Activated CD4-positive, alpha-beta T cell treated with anti-CD3 and anti-CD28 coated beads, Interleukin-2, amount 50 U/mL, for 16 hours (primary cell): ENCODE data around the gene AP1S3.

ENCODE experiments used
- DNase-seq: peaks from one replicate; pipeline ENCODE4 v3.0.0-alpha.2; 2020

AP1S3 gene

DNA sequence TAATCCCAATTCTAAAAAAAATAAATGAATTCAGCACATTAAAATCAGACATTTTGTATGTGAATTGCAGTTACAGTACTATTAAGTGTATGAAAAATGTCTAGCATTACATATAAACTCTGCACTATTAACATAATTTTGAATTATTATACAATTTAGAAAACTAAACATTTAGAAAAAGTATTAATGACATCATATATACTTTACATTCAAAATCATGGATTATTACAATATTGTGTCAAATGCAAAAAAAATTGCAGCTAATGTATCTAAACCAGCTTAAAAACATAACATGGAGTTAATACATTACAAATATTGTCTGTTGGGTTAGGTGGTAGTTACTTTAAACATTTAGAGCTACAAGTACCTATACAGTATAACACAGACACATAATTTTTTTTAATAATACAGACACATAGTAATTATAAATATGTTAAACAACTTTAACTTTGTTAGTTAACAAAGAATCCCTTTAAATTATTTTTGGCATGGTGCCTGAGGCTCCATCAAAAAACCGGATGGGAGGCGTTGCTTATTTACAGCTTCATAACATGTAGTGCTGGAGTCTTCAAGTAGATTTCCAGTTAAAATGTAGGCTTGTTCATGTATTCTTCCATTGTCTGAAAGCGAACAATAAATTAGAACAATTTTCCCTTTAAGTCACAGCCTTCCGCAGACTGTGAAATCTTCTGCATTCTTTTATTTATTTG, 79.1 kb downstream of the AP1S3 start:
- no peak for DNase-seq

DNA sequence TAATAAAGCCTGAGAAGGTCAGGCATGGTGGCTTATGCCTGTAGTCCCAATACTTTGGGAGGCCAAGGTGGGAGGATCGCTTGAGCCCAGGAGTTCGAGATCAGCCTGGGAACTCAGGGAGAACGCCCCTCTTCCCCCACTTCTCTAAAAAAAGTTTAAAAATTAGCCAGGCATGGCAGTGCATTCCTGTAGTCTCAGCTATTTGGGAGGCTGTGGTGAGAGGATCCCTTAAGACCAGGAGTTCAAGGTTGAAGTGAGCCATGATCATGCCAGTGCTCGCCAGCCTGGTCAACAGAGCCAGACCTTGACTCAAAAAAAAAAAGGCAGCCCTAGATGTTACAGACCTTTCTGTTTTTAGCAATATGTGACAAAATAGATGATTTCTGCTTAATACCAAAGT, 83.4 kb downstream of the AP1S3 start:
- no peak for DNase-seq

DNA sequence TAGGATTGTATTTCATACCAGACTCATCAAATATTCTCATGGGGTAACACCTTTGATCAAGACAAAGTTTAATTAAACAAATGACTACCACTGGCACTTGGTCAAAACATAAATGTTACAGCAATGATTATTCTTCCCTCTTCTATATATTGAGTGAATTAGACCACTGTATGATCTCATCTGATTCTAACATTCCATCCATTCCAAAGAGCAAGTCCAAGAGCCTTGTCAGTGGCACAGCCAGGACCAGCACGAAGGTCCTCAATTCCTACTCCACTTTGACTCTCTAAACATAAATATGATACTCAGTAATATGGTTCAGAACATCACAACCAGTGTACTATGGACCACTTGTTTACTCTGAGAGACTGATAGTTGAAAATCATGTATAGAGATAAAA, 86.4 kb downstream of the AP1S3 start:
- no peak for DNase-seq

DNA sequence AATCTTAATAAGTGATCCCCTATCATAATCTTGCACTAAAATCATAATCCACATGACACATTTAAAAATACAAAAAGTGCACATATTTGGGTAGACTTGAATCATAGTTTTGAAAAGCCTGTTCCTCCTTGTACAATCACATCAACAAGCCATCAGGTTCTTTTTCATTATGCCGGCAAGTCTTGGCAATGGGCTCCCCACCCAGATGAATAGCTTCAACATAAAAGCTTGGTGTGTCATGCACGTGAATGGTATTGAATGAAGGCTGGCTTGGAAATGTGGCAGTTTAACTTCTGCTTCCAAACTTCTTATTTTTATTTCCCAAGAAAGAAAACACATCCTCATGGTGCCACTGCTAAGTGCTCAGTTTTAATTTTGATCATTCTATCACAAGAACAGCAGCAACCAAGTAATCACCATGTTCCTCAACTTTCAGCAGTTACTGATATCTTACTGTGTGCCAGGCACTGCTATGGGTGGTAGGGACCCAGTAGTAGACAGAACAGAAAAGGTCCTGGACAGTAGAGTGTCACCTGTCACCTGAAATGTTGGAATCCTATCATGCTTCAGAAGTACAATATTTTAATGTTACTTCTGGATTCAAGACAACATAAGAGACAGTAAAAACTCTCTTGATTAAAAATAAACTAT, 89.9 kb downstream of the AP1S3 start:
- DNase-seq = no peak

DNA sequence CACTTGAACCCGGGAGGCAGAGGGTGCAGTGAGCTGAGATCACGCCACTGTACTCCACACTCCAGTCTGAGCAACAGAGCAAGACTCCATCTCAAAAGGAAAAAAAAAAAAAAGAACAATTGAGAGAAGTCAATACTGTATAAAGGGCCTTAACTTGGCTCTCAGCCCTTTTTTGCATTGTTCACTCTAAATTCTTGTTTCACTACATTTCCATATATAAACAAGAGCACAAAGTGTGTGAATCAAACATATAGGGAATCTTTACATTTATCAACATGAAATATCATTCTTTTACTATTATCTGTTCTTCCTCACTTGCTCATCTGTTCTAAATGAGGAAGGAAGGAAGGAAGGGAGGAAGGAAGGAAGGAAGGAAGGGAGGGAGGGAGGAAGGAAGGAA, 90.8 kb downstream of the AP1S3 start:
- DNase-seq = no peak

DNA sequence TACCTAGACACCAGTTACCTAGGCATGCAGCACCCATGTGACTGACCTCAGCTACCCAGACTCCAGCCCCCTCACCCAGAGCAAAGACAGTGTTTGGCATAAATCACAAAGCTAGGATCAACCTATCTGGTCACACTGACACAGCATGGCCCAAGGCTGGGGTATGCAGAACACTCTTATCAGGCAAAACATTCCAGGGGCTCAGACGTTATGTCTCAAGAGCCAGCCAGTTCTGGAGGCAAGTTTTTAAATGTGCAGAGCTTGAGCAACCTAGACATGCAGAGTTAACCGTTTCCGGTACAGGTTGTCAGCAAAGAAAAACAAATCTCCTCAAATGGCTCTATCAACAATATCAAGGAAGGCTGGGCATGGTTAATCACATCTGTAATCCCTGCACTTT, 92.8 kb downstream of the AP1S3 start:
- DNase-seq = no peak

DNA sequence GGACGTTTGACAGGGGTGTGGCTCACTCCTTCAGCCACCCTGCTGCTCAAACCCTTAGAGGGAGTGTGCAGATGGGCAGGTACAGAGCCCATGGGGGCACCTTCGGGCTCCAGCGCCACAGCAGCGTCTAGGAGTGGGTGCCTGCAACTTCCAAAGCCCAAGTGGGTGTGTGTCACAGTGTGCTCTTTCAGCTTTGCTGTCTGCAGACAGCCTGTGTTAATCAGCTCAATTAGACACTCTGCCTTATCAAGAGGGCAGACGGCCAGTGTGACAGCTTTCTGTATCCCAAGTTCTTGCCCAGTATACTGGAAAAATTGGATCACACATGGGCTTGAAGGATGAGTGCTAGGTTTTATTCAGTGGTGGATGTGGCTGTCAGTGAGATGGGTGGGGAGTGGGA, 96.7 kb downstream of the AP1S3 start:
- DNase-seq = no peak

DNA sequence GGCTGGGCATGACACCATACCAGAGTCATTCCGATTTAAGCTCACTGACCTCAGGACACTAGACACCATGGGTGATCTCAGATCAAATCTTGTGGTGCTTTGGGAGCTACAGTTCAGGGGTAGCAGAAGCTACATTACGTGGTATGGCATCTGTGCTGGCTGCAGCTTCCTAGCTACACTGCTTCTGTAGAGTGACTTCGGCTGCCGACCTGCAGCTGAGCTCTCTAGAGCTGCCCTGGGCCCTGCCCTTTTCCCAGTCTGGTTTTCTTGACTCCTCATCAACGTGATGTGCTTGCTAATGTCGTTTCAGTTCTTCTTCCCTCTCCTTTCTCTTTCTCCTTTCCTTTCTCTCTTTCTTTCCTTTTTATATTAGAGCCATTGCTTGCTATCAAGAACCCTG, 100.2 kb downstream of the AP1S3 start:
- no peak for DNase-seq

DNA sequence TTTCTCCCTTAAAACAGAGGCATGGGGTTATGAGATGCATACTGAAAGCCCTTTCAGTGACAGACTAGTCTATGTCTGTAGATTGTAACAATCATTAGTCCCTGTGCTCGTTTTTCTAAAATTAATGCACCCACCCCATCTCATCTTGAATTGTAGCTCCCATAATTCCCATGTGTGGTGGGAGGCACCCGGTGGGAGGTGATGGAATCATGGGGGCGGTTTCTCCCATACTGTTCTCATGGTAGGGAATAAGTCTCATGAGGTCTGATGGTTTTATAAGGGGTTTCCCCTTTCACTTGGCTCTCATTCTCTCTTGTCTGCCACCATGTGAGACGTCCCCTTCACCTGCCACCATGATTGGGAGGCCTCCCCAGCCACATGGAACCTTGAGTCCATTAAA, 100.9 kb downstream of the AP1S3 start:
- DNase-seq = no peak

DNA sequence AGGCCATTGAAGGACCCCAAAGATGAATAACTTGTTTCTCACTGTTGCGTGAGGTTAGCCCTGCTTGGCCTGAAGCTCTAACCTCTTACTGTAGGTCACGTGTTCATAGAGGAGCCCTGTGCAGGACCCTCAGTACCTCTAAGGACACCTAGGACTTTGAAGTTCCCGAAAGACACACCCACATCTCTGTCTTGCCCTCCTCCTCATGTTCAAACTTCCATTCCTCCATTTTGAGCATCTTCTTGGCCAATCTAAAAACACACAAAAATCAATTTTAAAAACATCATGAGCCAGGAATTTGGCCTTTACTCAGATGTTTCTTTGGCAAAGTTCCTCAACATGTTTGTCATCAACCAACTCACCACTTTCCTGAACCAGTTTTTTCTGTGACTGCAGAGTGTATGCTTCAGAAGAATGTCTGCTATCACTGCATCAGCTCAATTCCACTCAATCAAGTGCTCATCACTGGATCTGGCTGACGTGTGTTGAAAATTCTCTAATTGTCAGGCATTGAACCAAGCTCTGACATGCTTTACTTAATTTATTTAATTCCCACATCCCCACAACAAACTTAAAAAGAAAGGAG, 101.6 kb downstream of the AP1S3 start:
- no peak for DNase-seq

DNA sequence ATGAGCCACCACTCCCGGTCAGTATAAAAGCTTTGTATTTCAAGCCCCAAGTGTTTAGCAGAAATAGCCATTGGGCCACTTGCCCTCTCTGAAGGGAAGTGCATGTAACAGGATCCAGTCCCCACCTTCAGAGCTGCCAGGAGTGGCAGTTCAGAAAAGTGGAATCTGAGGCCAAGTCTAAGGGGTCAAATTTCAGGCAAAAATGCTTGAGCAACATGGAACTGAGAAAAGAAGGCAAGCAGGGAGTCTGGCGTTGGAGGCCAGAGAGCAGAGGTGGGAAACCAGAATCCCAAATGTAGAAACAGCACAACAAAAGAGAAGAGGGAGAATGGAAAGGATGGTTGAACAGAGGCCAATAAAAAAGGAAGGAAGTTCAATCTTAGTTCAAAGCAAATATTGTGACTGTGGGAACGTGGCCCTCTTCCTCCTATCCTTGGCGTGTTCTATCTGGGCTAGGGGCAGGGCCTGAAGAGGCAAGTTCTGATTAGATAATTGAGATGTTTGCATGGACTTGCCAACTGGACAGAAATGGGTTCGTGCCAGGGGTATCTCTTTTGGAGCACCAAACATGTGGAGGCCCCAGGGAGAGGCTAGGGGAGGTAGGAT, 102.2 kb downstream of the AP1S3 start:
- DNase-seq = no peak

DNA sequence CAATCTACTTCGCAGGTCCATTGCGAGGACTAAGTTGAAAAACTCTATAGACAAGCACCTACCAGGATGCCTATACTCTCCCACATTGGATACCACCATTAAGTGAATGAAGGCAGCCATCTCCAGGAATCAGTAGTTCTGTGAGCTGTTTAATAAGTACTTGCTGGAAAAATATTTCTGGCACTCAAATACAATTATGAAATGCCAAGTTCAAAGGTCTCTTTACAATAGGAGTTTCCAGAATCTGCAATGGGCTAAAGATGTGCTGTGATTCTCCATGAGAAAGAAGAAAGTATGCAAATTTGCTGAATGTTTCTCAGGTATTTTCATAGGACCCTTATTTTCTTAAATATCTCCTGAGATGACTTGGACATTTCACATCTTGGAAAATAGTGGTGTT, 103.0 kb downstream of the AP1S3 start:
- DNase-seq = no peak

DNA sequence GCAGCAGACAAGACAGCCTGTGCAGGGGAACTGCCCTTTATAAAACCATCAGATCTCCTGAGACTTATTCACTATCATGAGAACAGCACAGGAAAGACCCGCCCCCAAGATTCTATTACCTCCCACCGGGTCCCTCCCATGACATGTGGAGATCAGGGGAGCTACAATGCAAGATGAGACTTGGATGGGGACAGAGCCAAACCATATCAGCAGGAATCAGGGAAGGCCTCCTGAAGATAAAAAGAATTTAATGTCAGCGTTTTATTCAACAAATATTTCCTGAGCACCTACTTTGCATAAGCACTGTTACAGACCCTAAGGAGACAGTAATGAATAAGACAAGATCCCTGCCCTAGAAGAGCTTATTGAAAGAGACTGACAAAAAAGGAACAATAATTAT, 105.0 kb downstream of the AP1S3 start:
- no peak for DNase-seq

DNA sequence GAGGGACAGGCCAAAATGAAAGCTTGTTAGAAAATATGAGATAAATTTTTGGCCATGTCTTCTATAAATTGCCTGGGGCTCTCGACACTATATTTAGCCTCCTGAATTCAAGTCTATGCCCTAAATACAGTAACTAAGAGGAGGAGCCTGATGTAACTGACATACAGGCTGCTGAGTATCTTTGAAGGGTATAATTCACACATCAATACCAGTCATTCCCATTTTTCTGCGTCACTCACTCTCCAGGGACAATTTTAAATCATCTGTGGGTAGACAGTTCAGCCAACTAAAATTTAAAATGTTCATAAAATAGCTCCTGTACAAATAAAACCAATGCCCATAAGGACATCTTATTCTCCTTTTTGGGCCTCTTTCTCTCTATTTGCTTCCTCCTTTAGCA, 105.9 kb downstream of the AP1S3 start:
- no peak for DNase-seq

DNA sequence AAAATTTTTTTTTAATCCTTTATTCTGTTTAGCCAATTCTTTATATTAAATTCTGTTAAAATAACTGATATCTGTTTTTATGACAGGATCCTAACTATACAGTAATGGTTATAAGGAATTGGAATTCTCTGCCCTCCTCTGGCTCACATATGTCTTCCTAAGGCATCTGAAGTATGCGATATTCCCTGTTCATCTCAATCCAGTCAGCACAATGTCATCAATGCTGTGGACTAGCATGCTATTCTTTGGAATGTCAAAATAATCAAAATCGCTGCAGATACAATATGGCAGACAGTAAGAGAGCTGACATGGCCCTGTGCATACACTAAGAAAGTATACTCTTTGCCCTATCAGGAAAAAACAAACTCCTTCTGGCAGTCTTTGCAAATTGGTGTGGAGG, 107.6 kb downstream of the AP1S3 start:
- DNase-seq = no peak

DNA sequence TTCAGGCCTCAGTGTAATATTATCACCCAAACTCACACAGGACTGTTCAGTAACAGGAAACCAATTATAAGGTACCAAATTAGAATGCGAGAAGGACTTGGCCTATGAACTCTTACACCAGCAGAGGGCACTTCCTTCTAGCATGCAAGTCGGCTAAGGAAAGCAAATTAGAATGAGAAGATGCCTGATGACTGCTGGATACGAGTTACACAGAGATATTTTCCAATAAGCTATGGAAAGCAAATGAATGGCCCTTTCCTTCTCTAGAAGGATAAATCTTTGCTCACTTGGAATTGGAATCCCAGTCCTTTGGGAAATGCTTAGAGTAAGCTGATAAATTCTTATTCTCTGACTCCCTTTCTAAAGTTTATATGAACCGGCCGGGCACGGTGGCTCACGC, 109.8 kb downstream of the AP1S3 start:
- peak; percentile 55 for DNase-seq

DNA sequence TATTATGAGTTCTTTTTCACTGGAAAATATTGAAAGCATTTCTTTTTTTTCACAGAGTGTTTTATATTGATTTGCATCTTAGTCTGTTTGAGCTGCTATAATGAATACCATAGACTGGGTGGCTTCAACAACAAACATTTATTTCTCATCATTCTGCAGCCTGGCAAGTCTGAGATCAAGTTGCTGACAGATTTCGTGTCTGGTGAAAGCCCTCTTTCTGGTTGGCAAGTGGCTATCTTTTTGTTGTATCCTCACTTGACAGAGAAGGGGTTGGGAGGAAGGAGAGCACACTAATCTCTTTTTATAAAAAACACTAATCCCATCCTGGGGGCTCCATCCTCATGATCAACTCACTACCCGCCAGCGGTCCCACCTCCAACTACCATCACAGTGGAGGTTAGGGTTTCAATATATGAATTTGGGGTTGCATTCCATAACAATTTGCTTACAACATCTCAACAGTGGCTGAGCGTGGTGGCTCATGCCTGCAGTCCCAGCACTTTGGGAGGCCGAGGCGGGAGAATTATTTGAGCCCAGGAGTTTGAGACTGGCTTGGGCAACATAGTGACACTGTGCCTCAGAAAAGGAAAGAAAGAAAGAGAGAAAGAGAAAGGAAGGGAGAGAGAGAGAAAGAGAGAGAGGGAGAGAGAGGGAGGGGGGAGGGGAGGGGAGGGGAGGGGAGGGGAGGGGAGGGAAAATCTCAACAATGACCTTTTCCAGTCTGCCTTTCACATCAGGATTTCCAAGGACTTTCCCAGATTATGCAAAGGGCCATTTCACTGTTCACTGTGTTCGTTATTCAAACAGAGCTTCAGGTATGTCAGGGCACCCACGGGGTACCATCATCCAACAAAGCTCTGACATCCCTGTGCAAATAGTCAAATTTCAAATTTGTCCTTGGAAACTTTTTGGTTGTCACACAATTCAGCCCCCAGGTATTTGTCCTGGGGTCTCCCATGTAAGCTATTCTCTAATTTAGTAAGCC, 111.1 kb downstream of the AP1S3 start:
- DNase-seq = no peak

DNA sequence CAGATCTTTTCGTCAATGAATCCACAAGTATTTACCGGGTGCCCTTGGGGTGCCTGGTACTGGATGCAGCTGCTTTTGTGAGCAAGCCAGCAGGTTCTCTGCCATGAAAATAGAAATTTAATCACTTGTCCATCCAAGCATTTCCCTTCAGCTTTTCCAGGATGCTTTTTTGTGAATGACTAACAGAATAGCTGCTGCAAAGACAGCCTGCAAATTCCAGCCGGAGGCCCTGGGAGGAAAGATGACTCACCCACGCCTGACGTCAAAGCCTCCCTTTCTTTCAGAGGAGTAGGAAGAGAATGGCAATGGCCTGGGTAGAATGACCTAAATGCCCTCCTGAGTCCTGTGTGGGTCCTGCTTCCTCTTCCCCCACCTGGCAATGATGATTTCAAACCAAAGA, 111.9 kb downstream of the AP1S3 start:
- no peak for DNase-seq

DNA sequence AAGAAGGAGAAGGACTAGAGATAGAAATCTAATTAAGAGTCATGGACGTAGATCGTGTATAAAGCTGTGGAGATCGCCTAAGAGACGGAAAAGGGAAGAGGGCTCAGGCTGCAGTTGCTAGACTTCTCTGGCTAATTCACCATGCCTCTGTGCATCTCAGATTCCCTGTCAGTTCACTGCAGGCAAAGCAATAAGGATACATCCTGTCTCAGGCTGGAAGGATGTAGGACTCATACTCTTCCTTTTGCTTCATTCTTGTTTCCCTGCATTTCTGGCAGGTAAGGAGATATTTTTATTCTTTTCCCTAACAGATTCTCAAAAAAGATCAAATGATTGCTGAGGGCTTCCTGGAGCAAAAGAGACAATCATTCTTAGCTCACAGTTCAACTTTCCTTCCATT, 112.5 kb downstream of the AP1S3 start:
- DNase-seq = no peak

DNA sequence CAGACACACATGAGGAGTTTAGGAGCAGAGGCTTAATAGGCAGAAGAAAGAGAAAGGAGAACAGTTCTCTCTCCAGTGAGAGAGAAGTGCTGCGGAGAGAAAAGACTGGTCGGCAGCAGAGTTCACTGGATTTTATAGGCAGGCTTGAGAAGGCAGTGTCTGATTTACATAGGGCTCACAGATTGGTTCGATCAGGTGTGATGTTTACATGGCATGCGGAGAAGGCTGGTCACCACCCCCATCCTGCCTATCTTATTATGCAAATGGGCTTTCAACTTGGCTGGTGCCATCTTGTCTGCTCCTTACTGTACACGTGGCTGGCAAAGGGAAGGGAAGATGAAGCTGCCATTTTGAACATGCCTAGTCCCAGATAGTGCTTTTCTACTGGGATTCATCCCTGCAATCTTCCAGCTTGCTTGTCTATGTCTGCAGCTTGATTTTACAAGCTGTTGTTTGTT, 113.4 kb downstream of the AP1S3 start:
- DNase-seq = no peak

DNA sequence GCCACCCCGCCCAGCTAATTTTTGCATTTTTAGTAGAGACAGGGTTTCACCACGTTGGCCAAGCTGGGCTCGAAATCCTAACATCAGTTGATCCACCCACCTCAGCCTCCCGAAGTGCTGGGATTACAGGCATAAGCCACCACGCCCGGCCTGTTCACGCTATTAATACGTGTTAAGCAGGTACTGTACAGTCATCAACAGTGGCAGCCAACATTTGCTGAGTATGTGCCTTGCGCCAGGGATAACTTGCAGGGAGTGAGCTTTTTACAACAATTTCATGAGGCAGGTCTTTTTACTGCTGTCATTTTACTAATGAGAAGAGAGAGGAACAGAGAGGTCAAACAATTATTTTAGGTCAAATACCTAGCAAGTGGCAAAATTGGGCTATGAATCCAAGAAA, 115.2 kb downstream of the AP1S3 start:
- no peak for DNase-seq

DNA sequence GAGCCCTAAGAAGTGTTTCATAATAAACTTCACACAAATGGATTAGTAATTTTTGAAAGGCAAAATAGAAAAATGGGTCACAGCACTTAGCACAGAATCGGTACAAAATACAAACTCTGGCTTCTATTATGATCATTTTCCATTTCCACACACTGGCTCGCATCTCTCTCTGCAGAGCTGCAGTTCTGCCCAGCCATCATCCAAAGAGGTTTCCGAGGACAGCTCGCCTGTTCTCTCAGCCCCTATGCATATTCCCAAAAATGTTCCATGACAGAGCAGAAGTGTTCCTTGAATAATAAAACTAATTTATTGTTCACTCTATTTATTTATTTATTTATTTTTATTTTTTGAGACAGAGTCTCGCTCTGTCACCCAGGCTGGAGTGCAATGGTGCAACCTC, 115.6 kb downstream of the AP1S3 start:
- DNase-seq = no peak

DNA sequence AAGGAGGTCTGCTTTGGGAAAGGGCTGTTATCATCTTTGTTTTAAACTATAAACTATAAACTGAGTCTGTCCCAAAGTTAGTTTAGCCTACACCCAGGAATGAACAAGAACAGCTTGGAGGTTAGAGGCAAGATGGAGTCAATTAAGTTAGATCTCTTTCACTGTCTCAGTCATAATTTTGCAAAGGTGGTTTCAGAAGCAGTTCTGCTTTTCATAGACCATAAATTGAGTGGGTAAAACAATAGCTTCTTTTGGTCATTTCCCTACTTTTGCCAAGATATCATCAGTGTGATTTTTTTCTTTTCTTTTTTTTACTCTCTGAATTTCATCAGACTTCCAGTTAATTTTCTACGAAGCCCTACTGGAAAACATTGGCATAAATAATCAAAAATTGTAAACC, 117.0 kb downstream of the AP1S3 start:
- DNase-seq = no peak
